Activated CD4-positive, alpha-beta T cell treated with anti-CD3 and anti-CD28 coated beads, Interleukin-2, Interleukin-6, amounts not matched to agents 100 ng/mL and 50 ng/mL, durations not matched to agents 16 hours and 8 hours (primary cell): ENCODE data around the gene LRRC71.

ENCODE experiments used
- DNase-seq: peaks from one replicate; pipeline ENCODE4 v3.0.0-alpha.2; 2020

Gene LRRC71

GRCh38 chr1:156948708-156949107 lies 28.3 kb downstream of the LRRC71 start:
- no peak for DNase-seq

DNA sequence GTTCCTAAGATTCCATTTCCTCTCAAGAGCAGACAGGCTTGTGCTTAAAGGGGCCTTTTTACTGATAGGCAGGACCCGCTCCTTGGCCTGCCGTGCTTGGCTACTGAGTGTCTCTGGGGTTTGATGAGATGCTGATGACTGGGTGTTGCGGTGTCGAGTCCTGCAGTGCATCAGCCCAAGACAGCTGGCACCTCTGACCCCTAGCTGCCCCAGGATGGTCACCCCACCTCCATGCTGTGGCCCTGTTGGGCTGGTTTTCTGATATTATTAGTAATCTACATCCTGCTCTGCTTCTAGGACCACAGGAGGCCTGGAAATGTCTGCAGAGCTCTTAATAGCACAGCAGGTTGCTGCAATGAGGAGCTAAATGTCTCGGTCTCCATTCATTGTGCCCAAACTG lies 28.7 kb downstream of the LRRC71 start:
- no peak for DNase-seq

- DNase-seq: no peak
Observed at GRCh38 chr1:156951371-156951770, 30.9 kb downstream of the LRRC71 start.

DNA sequence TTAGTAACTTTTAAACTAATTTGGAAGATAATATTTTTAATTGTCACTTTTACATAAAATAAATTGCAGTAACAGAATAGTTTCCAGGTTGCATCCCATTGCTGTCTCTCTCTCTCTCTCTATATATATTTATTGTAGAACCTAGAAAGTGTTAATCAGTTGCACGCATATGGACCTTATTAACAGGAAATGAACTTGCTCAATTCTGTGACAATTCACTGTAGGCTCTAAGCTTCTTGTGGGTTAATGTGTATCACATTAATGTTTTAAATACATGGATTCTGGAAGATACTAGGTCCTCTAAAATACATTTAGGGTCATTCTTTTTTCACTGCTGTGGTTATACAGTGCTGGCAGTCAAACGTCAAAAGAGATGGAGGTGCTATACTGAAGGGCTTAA lies 33.1 kb downstream of the LRRC71 start:
- DNase-seq: no peak

GRCh38 chr1:156956333-156956732 lies 35.9 kb downstream of the LRRC71 start:
- no peak for DNase-seq

DNA sequence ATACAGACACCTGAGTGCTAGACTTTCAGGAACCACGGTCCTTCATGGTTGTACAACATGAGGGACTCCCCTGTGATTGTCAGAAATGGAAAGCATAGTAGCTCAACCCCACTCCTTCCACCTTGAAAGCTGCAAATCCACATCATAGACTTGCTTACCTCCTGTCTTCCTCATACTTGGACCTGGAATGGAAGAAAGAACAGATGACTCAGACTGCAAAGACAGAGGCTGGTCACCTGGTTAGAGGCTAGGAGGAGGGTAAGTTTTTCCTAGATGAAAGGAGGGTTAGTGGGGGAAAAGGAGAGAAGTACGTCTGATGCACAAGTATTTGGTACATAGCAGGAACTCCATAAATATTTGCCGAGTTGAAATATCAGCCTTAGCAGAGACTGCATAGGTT lies 37.2 kb downstream of the LRRC71 start:
- no peak for DNase-seq

DNA sequence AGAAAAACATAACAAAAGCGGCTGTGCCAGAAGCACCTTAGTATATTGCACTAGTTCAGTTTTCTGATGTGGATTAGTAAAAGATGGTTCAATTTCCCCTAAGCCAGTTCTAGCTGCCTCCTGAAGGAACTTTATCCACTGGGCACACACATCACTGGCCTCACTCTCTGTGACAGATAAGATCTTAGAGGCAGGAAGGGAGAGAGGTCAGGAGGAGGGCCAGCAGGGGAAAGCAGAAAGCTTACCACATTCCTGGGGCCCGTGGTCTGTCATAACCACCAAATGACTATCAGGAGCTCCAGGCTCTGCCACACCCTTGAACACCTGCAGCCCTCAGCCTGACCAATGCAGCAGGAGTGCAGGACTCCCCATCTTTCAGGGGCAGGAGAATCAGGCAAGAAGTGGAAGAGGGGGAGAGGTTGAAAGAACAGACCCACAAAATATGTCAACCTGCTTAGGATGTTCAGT lies 37.8 kb downstream of the LRRC71 start:
- DNase-seq: no peak

GRCh38 chr1:156959414-156959813 lies 39.0 kb downstream of the LRRC71 start:
- no peak for DNase-seq

DNA sequence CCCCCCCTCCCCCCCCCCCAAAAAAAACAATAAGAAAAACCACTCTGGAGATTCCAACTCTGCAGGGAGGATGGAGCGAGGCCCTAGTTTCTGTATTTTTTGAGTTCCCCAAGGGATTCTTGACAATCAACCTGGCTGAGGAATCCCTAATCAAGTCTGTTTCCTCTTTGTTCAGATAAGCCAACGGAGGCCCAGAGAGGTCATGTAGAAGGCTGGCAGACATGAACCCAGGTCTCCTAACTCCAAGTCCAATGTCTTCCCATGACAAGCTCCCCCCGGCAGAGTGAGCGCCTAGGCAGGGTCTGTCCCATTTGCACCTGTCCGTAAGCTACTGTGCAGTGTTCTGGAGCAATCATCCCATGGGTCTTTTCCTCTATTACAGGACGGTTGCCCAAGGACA lies 39.5 kb downstream of the LRRC71 start:
- no peak for DNase-seq

DNA sequence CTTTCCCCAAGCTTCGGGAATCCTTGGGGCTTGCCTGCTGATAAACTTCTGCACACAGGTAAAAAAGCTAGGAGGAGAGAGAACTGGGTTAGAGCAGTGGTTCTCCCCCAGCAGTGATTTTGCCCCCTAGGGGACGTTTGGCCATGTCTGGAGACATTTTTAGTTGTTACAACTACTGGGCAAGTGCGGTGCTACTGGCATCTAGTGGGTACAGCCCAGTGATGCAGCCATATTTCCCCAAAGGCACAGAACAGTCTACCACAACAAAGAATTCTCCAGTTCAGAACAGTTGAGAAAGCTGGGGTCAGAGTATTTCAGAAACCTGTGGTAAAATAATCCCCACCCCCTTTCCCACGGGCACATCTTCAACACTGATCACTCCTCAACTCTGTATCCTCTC lies 41.3 kb downstream of the LRRC71 start:
- DNase-seq: peak; percentile 40

GRCh38 chr1:156963621-156964020 lies 43.2 kb downstream of the LRRC71 start:
- DNase-seq: peak; percentile 30

DNA sequence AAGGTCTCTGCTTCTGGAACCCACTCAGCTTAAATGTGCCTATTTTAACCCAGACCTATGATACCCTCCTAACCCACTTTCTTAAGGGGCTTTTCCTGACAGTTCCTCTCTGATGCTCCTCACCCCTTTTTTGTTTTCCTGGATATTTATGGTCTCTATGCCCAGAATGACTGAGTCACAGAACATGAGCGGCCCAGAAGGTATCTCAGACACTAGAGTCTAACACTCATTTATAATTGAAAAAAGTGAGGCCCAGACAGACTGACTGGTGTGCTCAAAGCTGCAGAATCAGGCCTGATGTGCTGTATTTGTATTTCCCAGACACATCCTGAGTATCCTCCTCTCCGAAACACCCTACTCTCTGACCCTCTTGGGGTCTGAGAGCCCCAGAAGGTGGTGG lies 44.0 kb downstream of the LRRC71 start:
- no peak for DNase-seq

GRCh38 chr1:156969496-156969895 lies 49.1 kb downstream of the LRRC71 start:
- DNase-seq: no peak

DNA sequence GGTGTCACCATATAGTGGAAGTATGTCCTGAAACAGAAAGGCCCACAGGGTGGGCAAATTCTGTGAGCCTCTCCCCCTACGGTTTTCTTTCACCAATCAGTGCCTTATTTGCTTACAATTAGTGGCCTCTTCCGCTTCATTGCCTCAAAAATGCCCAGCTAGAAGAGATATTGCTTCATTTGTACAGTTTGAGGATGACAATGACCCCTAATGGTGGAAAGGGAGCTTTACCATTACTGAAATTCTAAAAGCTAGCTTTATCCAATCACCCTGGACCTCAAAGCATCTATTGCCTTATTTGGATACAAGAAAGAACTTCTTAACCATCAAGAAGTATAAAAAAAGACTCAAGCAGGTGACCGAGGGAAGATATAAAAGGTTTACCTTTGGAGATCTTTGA lies 49.6 kb downstream of the LRRC71 start:
- DNase-seq: no peak

- DNase-seq: no peak
Observed at GRCh38 chr1:156973417-156973816, 53.0 kb downstream of the LRRC71 start.

DNA sequence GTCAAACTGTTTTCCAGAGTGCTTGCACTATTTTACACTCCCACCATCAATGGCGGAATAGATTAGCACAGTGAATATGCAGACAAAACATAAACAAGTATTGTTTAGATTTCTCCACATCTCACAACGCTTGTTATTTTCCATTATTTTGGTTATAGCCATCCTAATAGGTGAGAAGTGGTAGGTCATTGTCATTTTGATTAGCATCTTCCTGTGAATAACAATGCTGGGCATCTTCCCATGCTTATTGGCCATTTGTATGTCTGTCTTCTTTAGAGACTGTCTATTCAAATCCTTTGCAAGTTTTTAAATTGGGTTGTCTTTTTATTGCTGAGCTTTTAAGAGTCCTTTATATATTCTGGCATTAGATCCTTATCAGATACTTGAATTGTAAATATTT lies 54.7 kb downstream of the LRRC71 start:
- no peak for DNase-seq

DNA sequence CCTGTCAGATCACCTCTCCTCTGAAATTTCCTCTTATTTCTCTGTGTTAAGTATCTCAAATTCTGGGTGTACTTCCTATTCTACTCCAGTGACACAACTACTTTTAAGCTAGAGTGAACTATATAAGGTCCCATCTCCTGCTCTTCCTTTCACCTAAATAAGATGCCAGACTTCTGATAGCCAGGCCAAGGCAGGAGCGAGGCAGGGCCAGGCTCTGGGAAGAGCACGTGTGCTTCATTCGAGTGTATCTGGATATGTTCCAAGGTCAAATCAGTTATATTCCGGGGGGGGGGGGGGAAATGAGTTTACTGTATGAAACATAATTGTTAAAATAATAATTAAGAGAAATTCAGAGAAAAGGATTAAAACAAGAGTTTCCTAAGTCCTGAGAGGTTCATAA lies 60.1 kb downstream of the LRRC71 start:
- DNase-seq: no peak
